ENCODE data around the gene EXT2. TPM values are rescaled to one million over a fixed set of nuclear protein-coding genes. Genes with fewer than 3 reads are reported as not detected.

The EXT2 gene
- total RNA-seq, 1 donor from 2014 or later: 67.7 TPM

DNA sequence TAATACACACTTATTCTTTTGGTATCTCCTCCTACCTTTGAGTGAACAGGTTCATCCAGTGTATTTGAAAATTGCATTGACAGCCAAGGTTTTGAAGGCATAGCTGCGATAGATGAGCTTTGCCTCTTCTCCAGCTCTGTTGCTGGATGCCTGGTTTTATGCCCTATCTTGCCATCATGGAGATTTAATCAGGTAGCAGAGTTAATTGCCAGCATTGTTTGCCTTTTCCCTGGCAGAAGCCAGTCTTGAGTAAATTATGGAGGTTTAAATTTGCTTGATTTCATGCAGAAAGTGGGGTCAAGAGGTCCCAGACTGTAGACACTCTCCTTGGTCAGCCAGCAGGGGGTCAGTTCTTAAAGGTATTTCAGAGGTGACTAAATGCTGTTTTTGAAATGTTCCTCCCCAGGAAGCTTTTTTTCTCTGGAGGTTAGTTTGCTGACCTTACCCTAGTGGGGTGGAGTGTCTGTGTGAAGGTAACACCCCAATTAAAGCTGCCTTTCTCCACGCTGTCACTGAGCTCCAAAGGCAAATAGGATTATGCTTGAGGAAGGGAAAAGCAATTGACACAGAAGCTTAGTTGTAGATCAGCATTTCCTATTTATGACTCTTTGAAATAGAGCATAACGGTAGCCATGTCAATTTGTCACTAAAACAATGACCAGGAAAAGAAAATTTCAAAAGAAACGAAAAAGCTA, 96.0 kb downstream of the EXT2 start:
- Histone ChIP-seq H3K4me2 (ENCODE audit: low read length) (no peak overlapping the region), H3K79me2 (ENCODE audit: insufficient read depth, low read length) (no peaks in the 10 kb centered on the region), H4K20me1 (ENCODE audit: insufficient read depth, low read length) (no peaks in the 10 kb centered on the region), H2AFZ (ENCODE audit: low read depth, low read length) (no peak overlapping the region), H3K27ac (ENCODE audit: low read depth, low read length) (no peak overlapping the region), H3K36me3 (ENCODE audit: insufficient read depth, low read length) (no peaks in the 10 kb centered on the region), H3K4me1 (ENCODE audit: insufficient read depth, low read length) (no peaks in the 10 kb centered on the region), H3K4me3 (ENCODE audit: insufficient read depth, low read depth, low read length) (no peak overlapping the region), H3K9ac (ENCODE audit: low read length) (no peak overlapping the region), H3K9me3 (ENCODE audit: insufficient read depth, low read depth, low read length) (no peaks in the 10 kb centered on the region), H3K27me3 (ENCODE audit: insufficient read depth, low read length) (no peaks in the 10 kb centered on the region)
- FAIRE-seq (no peak), DNase-seq (ENCODE audit: low read depth) (no peak)
- Mint-ChIP-seq H3K9me3 (ENCODE audit: unreplicated experiment) (peaks cover 13% of the 10 kb centered on the region), H3K36me3 (ENCODE audit: low read depth, unreplicated experiment) (peaks cover 28% of the 10 kb centered on the region), H3K27ac (ENCODE audit: unreplicated experiment) (no peak overlapping the region), H3K27me3 (ENCODE audit: low read depth, unreplicated experiment) (no peaks in the 10 kb centered on the region), H3K4me1 (ENCODE audit: low read depth, unreplicated experiment) (peaks cover 5% of the 10 kb centered on the region), H3K4me3 (ENCODE audit: unreplicated experiment) (no peak overlapping the region)
- TF ChIP-seq, protein P1, sequence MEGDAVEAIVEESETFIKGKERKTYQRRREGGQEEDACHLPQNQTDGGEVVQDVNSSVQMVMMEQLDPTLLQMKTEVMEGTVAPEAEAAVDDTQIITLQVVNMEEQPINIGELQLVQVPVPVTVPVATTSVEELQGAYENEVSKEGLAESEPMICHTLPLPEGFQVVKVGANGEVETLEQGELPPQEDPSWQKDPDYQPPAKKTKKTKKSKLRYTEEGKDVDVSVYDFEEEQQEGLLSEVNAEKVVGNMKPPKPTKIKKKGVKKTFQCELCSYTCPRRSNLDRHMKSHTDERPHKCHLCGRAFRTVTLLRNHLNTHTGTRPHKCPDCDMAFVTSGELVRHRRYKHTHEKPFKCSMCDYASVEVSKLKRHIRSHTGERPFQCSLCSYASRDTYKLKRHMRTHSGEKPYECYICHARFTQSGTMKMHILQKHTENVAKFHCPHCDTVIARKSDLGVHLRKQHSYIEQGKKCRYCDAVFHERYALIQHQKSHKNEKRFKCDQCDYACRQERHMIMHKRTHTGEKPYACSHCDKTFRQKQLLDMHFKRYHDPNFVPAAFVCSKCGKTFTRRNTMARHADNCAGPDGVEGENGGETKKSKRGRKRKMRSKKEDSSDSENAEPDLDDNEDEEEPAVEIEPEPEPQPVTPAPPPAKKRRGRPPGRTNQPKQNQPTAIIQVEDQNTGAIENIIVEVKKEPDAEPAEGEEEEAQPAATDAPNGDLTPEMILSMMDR (IDR thresholded peaks at IDR 0.05; ENCODE audit: insufficient read depth, low read depth, low read length): no peak
- no peak for TF ChIP-seq EZH2 (IDR thresholded peaks at IDR 0.05; ENCODE audit: insufficient read depth, low read length)

DNA sequence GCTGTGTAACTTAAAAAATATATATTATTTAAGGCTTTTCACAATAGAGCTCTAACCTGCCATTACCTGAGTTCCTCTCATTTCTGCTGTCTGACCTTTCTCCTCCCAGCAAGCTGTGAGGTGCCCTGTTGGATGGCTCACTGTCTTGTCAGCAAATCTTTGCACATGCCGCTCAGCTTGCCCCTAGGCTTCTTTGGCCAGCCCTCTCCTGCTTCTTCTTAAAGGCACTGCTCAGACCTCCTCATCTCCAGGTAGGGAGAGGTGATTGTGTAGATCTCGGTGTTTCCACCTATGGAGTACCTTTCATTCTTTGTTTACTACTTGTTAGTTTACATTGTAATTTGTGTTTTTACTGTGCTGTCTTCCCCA, 96.5 kb downstream of the EXT2 start:
- no peak overlapping the region for H3K27ac Mint-ChIP-seq (ENCODE audit: unreplicated experiment)
- TF ChIP-seq EZH2 (IDR thresholded peaks at IDR 0.05; ENCODE audit: insufficient read depth, low read length): no peak
- TF ChIP-seq, protein P1 (IDR thresholded peaks at IDR 0.05; ENCODE audit: insufficient read depth, low read depth, low read length): no peak
- Histone ChIP-seq H3K4me2 (ENCODE audit: low read length) (no peak overlapping the region), H3K9ac (ENCODE audit: low read length) (no peak overlapping the region), H3K4me3 (ENCODE audit: insufficient read depth, low read depth, low read length) (no peak overlapping the region), H3K36me3 (ENCODE audit: insufficient read depth, low read length) (no peaks in the 10 kb centered on the region), H3K79me2 (ENCODE audit: insufficient read depth, low read length) (no peaks in the 10 kb centered on the region), H4K20me1 (ENCODE audit: insufficient read depth, low read length) (no peaks in the 10 kb centered on the region), H3K4me1 (ENCODE audit: insufficient read depth, low read length) (no peaks in the 10 kb centered on the region), H2AFZ (ENCODE audit: low read depth, low read length) (no peak overlapping the region), H3K27me3 (ENCODE audit: insufficient read depth, low read length) (no peaks in the 10 kb centered on the region), H3K27ac (ENCODE audit: low read depth, low read length) (no peak overlapping the region), H3K9me3 (ENCODE audit: insufficient read depth, low read depth, low read length) (no peaks in the 10 kb centered on the region)
- FAIRE-seq: no peak
- no peak for DNase-seq (ENCODE audit: low read depth)
- peaks cover 15% of the 10 kb centered on the region for H3K9me3 Mint-ChIP-seq (ENCODE audit: unreplicated experiment)
- H3K4me1 Mint-ChIP-seq (ENCODE audit: low read depth, unreplicated experiment): peaks cover 5% of the 10 kb centered on the region
- no peak overlapping the region for H3K4me3 Mint-ChIP-seq (ENCODE audit: unreplicated experiment)
- H3K36me3 Mint-ChIP-seq (ENCODE audit: low read depth, unreplicated experiment): peaks cover 32% of the 10 kb centered on the region
- H3K27me3 Mint-ChIP-seq (ENCODE audit: low read depth, unreplicated experiment): no peaks in the 10 kb centered on the region

GRCh38 chr11:44192462-44193100, 97.1 kb downstream of the EXT2 start:
- Histone ChIP-seq H2AFZ (ENCODE audit: low read depth, low read length) (no peak overlapping the region), H3K9me3 (ENCODE audit: insufficient read depth, low read depth, low read length) (no peaks in the 10 kb centered on the region), H3K4me2 (ENCODE audit: low read length) (no peak overlapping the region), H3K4me3 (ENCODE audit: insufficient read depth, low read depth, low read length) (no peak overlapping the region), H3K27me3 (ENCODE audit: insufficient read depth, low read length) (no peaks in the 10 kb centered on the region), H3K9ac (ENCODE audit: low read length) (no peak overlapping the region), H4K20me1 (ENCODE audit: insufficient read depth, low read length) (no peaks in the 10 kb centered on the region), H3K27ac (ENCODE audit: low read depth, low read length) (no peak overlapping the region), H3K79me2 (ENCODE audit: insufficient read depth, low read length) (no peaks in the 10 kb centered on the region), H3K36me3 (ENCODE audit: insufficient read depth, low read length) (no peaks in the 10 kb centered on the region), H3K4me1 (ENCODE audit: insufficient read depth, low read length) (no peaks in the 10 kb centered on the region)
- Mint-ChIP-seq H3K36me3 (ENCODE audit: low read depth, unreplicated experiment) (peaks cover 33% of the 10 kb centered on the region), H3K27ac (ENCODE audit: unreplicated experiment) (no peak overlapping the region), H3K27me3 (ENCODE audit: low read depth, unreplicated experiment) (no peaks in the 10 kb centered on the region), H3K4me1 (ENCODE audit: low read depth, unreplicated experiment) (peaks cover 5% of the 10 kb centered on the region), H3K4me3 (ENCODE audit: unreplicated experiment) (no peak overlapping the region), H3K9me3 (ENCODE audit: unreplicated experiment) (peaks cover 14% of the 10 kb centered on the region)
- no peak for TF ChIP-seq EZH2 (IDR thresholded peaks at IDR 0.05; ENCODE audit: insufficient read depth, low read length)
- TF ChIP-seq, protein P1 (IDR thresholded peaks at IDR 0.05; ENCODE audit: insufficient read depth, low read depth, low read length): no peak
- DNase-seq (ENCODE audit: low read depth): no peak
- no peak for FAIRE-seq

Measured in astrocyte (in vitro differentiated cells and primary cell).